Fibroblast of villous mesenchyme (primary cell): ENCODE results near the gene KCND3. TPM values are rescaled to one million over a fixed set of nuclear protein-coding genes. Genes with fewer than 3 reads are reported as not detected.
A peak's percentile ranks its signal among the peaks of the same experiment; 100 is the strongest.

ENCODE experiments used
- DNase-seq: peaks from one replicate; pipeline ENCODE4 v3.0.0-alpha.2; 2010; ENCODE audit warnings: low read depth
- H3K4me3 ChIP-seq: 2 replicates; pipeline ENCODE4 v1.5.1; 2011; ENCODE audit warnings: low read depth, mild to moderate bottlenecking, low read length
- total RNA-seq: library from RNA; depleted of rRNA; stranded (reverse); fragments of >200 nt; gene quantifications from 2 replicates; pipeline ENCODE4 v1.2.3, GENCODE V29; 2012
- TF ChIP-seq, protein P1 (sequence below): IDR thresholded peaks from 2 replicates; pipeline ENCODE4 v1.5.1; 2012; ENCODE audit warnings: low read depth, mild to moderate bottlenecking, low read length; ENCODE audit not compliant: insufficient read depth

Gene KCND3
- total RNA-seq, 1 donor = 1.7 TPM

- H3K4me3 ChIP-seq = no peak overlapping the region
- DNase-seq = no peak
- TF ChIP-seq, protein P1, sequence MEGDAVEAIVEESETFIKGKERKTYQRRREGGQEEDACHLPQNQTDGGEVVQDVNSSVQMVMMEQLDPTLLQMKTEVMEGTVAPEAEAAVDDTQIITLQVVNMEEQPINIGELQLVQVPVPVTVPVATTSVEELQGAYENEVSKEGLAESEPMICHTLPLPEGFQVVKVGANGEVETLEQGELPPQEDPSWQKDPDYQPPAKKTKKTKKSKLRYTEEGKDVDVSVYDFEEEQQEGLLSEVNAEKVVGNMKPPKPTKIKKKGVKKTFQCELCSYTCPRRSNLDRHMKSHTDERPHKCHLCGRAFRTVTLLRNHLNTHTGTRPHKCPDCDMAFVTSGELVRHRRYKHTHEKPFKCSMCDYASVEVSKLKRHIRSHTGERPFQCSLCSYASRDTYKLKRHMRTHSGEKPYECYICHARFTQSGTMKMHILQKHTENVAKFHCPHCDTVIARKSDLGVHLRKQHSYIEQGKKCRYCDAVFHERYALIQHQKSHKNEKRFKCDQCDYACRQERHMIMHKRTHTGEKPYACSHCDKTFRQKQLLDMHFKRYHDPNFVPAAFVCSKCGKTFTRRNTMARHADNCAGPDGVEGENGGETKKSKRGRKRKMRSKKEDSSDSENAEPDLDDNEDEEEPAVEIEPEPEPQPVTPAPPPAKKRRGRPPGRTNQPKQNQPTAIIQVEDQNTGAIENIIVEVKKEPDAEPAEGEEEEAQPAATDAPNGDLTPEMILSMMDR = no peak
These were observed 14.6 kb upstream of the KCND3 start for GRCh38 chr1:112004076-112004475.

GRCh38 chr1:112002514-112002913 lies 13.0 kb upstream of the KCND3 start:
- DNase-seq = no peak
- TF ChIP-seq, protein P1 = no peak
- no peak overlapping the region for H3K4me3 ChIP-seq

GRCh38 chr1:112001436-112001835 lies 12.0 kb upstream of the KCND3 start:
- H3K4me3 ChIP-seq = no peak overlapping the region
- TF ChIP-seq, protein P1 = no peak
- DNase-seq = no peak

GRCh38 chr1:112000048-112000447 lies 10.6 kb upstream of the KCND3 start:
- DNase-seq = no peak

DNA sequence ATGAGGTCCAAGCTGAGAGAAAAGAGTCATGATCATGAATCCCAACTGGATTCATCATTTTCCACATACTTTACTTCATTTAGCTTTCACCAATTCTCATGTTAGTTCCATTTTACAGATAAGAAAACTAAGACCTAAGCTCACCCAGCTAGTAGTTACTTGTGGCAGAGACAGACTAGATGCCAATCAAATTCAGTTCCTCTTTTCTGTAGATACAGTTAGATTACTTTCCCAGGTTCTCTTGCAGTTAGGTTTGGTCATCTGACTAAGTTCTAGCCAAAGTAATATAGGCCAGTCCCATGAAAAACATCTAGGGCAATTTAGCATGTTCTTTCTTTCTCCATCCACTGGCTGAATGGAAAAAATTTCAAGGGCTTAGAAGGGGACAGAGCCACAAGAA lies 8.9 kb upstream of the KCND3 start:
- no peak for DNase-seq
- TF ChIP-seq, protein P1 = no peak
- no peak overlapping the region for H3K4me3 ChIP-seq

More at GRCh38 chr1:112000048-112000447, 10.6 kb upstream of the KCND3 start:
- TF ChIP-seq, protein P1 = no peak
- no peak overlapping the region for H3K4me3 ChIP-seq

DNA sequence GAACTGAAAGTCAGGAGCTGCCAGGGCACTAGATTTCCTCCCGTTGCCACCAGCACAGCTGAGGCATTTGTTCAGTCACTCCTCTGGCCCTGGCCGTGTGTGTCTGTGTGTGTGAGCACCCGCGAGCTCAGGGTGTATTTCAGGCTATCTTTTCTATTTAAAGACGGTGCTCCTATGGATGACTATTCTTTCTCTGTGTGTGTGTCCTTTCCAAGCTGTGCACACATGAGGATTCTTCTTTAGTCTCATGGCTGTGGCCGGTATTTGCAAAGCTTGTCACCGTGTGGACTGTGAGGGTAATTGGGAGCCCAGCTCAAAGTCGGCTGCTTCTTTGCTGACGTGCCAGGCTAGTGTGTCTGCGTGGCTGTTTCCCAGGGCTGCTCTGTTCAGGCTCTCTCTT lies 3.0 kb upstream of the KCND3 start:
- DNase-seq = no peak
- TF ChIP-seq, protein P1 = no peak
- H3K4me3 ChIP-seq = no peak overlapping the region

GRCh38 chr1:111990878-111991718 lies 1.6 kb upstream of the KCND3 start:
- DNase-seq = peak; percentile 12

More at GRCh38 chr1:111990878-111991718, 1.6 kb upstream of the KCND3 start:
- TF ChIP-seq, protein P1 = peak; percentile 6
- no peak overlapping the region for H3K4me3 ChIP-seq
